Heart left ventricle (tissue), 16 donors: ENCODE results near the gene NLE1. TPM values are rescaled to one million over a fixed set of nuclear protein-coding genes. Genes with fewer than 3 reads are reported as not detected.

Experiments
- ATAC-seq, 4 donors: fragments of 200-7000 bp; cut with Tn5 transposase; one replicate each; pipeline ENCODE4 v1.9.1; 2020 to 2022; ENCODE audit warnings: moderate library complexity in 4 of 4, mild to moderate bottlenecking in 3 of 4, moderate number of reproducible peaks in 1 of 4
- DNase-seq, 5 donors: peaks; one replicate each; pipeline ENCODE4 v3.0.0-alpha.2; 2020
- H3K27ac ChIP-seq, 12 donors: fragments of 200-600 bp; sonication (generic) in 4 of 12; one replicate each; pipeline versions ENCODE4 v1.5.0 to v1.8.0; 2016 to 2022; ENCODE audit warnings: mild to moderate bottlenecking in 2 of 12
- H3K27me3 ChIP-seq, 9 donors: fragments of 200-600 bp; sonication (generic) in 2 of 9; one replicate each; pipeline versions ENCODE4 v1.5.1 to v1.8.0; 2016 to 2022; ENCODE audit warnings: mild to moderate bottlenecking in 3 of 9
- H3K36me3 ChIP-seq, 9 donors: fragments of 200-600 bp; sonication (generic) in 2 of 9; one replicate each; pipeline versions ENCODE4 v1.5.0 to v1.8.0; 2018 to 2022; ENCODE audit warnings: mild to moderate bottlenecking in 2 of 9
- H3K4me1 ChIP-seq, 12 donors: fragments of 200-600 bp; sonication (generic) in 4 of 12; one replicate each; pipeline versions ENCODE4 v1.5.0 to v1.8.0; 2016 to 2022; ENCODE audit warnings: mild to moderate bottlenecking in 3 of 12
- H3K4me3 ChIP-seq, 12 donors: fragments of 200-600 bp; sonication (generic) in 4 of 12; one replicate each; pipeline versions ENCODE4 v1.5.0 to v1.8.0; 2017 to 2022; ENCODE audit warnings: mild to moderate bottlenecking in 9 of 12, moderate library complexity in 4 of 12
- H3K9me3 ChIP-seq, 12 donors: fragments of 200-600 bp; sonication (generic) in 4 of 12; one replicate each; pipeline versions ENCODE4 v1.5.0 to v1.8.0; 2016 to 2022; ENCODE audit warnings: mild to moderate bottlenecking in 1 of 12
- CTCF ChIP-seq, 12 donors: fragments of 200-600 bp; sonication (generic) in 4 of 12; IDR thresholded peaks; one replicate each; pipeline versions ENCODE4 v1.5.0 to v1.8.0; 2018 to 2022; ENCODE audit warnings: antibody characterized with exemption in 12 of 12, mild to moderate bottlenecking in 5 of 12
- POLR2A ChIP-seq, 2 donors: fragments of 450-650 bp; IDR thresholded peaks; one replicate each; pipeline ENCODE4 v1.6.1; 2017; ENCODE audit warnings: antibody characterized with exemption in 2 of 2, mild to moderate bottlenecking in 2 of 2, moderate library complexity in 2 of 2
- WGBS, 4 donors: extraction: QIAGEN DNeasy Blood & Tissue Kit in 2 of 4; methylation state at CpG; one replicate each; pipeline versions ENCODE4 v1.1.5 to v1.1.7; 2013 to 2018; 5-methylcytosine and 5-hydroxymethylcytosine counted together
- intact Hi-C, 10 donors: fragments of 100-400 bp; cut with DNase I; formaldehyde crosslinking; loops; one replicate each; pipeline versions ENCODE4 v1.11.1 to v1.14.2; 2022
- polyA plus RNA-seq, 2 donors: library from polyadenylated mRNA; stranded (reverse); fragments of 200-250 nt; gene quantifications; one replicate each; pipeline ENCODE4 v1.2.3, GENCODE V29; 2013
- total RNA-seq, 9 donors: library from RNA; depleted of rRNA in 2 of 9; stranded (reverse); fragments of >200 nt in 2 of 9; fragmentation: NEBNext Ultra II Directional in 3 of 9; extraction: Animal tissue kit (Norgen Biotek cat#: 25700) in 3 of 9; gene quantifications; one replicate each; pipeline versions ENCODE4 v1.1.0 to v1.2.4, GENCODE V29; 2016 to 2023
- donor health status: ischemic (EF 13 %, LVEDD 7.1; RV severe dilation, severe dysfunction).
- donor health status: healthy with polysubstance abuse.
- donor health status: DM: no; HTN: yes; CAD: no.
- donor health status: DM: no; HTN: no; CAD: no.
- donor health status: ischemic (EF 25% LVEDD 6.9; RV normal size, moderate dysfunction).
- donor health status: ischemic (EF 25% LVEDD 5.7; RV mildly dilated, moderate dysfunction).
- donor health status: healthy.
- donor health status: DM: yes; HTN: yes; CAD: no.
- donor health status: ischemic (EF 35%, LVEDD 5.7; RV mildly dilated, moderate dysfunction).
- donor health status: nonischemic (EF 11% LVEDD 7.7; RV severe dilation, severe dysfunction).
- donor health status: DM: yes; HTN: yes; CAD: no.
- donor health status: PGD.
- donor health status: ischemic (EF 29% LVEDD 5.4; RV normal size, mild dysfunction).
- donor health status: nonischemic (EF 23%, LVEDD 6.1; RV moderate dilation, normal function).

Gene NLE1
- total and polyA plus RNA-seq, 11 donors, result 1.8 to 8.5 (median 4.2) TPM

GRCh38 chr17:35103271-35103670 lies 38.8 kb downstream of the NLE1 start:
- DNase-seq, result no peak
- no peak for ATAC-seq
- no peak for TF ChIP-seq CTCF (IDR thresholded peaks at IDR 0.05)
- no peak for TF ChIP-seq POLR2A (IDR thresholded peaks at IDR 0.05)
- Histone ChIP-seq H3K4me1 (no peaks in the 10 kb centered on the region), H3K27ac (no peak overlapping the region), H3K9me3 (no peaks in the 10 kb centered on the region), H3K36me3 (peaks cover 0 to 79% (median 61%) of the 10 kb centered on the region in 9 donors), H3K4me3 (no peak overlapping the region), H3K27me3 (no peaks in the 10 kb centered on the region)
- WGBS, 4 donors, result 94 to 99% (median 98%) methylated on average over 5 of the region's 5 CpGs
- intact Hi-C loops, result no loop called here

- TF ChIP-seq CTCF (IDR thresholded peaks at IDR 0.05), result no peak
- TF ChIP-seq POLR2A (IDR thresholded peaks at IDR 0.05), result no peak
- intact Hi-C loops, result no loop called here
- Histone ChIP-seq H3K27ac (no peak overlapping the region), H3K9me3 (no peaks in the 10 kb centered on the region), H3K27me3 (no peaks in the 10 kb centered on the region), H3K36me3 (peaks cover 0 to 84% (median 61%) of the 10 kb centered on the region in 9 donors), H3K4me3 (no peak overlapping the region), H3K4me1 (no peaks in the 10 kb centered on the region)
- 93 to 99% (median 98%) methylated on average over 2 of the region's 2 CpGs for WGBS, 4 donors
- ATAC-seq (no peak), DNase-seq (no peak)
Observed at GRCh38 chr17:35101725-35102124, 40.4 kb downstream of the NLE1 start.

- H3K4me1 ChIP-seq, result no peaks in the 10 kb centered on the region
- intact Hi-C loops, result no loop called here
- ATAC-seq (no peak), DNase-seq (no peak)
- peaks cover 0 to 82% (median 54%) of the 10 kb centered on the region in 9 donors for H3K36me3 ChIP-seq
- H3K4me3 ChIP-seq, result no peak overlapping the region
- TF ChIP-seq POLR2A (IDR thresholded peaks at IDR 0.05) (no peak), CTCF (IDR thresholded peaks at IDR 0.05) (no peak)
- 96 to 97% (median 96%) methylated on average over 14 of the region's 14 CpGs for WGBS, 4 donors
- H3K9me3 ChIP-seq, result no peaks in the 10 kb centered on the region
- no peaks in the 10 kb centered on the region for H3K27me3 ChIP-seq
- no peak overlapping the region for H3K27ac ChIP-seq
Observed at GRCh38 chr17:35101036-35101435, 41.1 kb downstream of the NLE1 start.

- peaks cover 0 to 71% (median 44%) of the 10 kb centered on the region in 9 donors for H3K36me3 ChIP-seq
- 86 to 93% (median 91%) methylated on average over 3 of the region's 3 CpGs for WGBS, 4 donors
- no peaks in the 10 kb centered on the region for H3K4me1 ChIP-seq
Observed at GRCh38 chr17:35099908-35100307, 42.2 kb downstream of the NLE1 start.

More at GRCh38 chr17:35099908-35100307, 42.2 kb downstream of the NLE1 start:
- no peak overlapping the region for H3K27ac ChIP-seq
- intact Hi-C loops, result no loop called here
- TF ChIP-seq CTCF (IDR thresholded peaks at IDR 0.05) (no peak), POLR2A (IDR thresholded peaks at IDR 0.05) (no peak)
- H3K9me3 ChIP-seq, result no peaks in the 10 kb centered on the region
- ATAC-seq (no peak), DNase-seq (no peak)
- no peaks in the 10 kb centered on the region for H3K27me3 ChIP-seq
- H3K4me3 ChIP-seq, result no peak overlapping the region
